HUDEP-2 (cell line): Measurements from ENCODE around the gene CARS2.
"Not testable (repeated sequence)": the region's sequence is repeated elsewhere in the genome, so short reads cannot be mapped to it uniquely, and the experiment has no call there.

Experiments used
- DNase-seq, 76 experiments: peaks; one replicate each; lab custom pipeline; 2025; ENCODE audit not compliant: unreplicated experiment in 76 of 76; lab: John Stamatoyannopoulos, UW

The CARS2 gene

GRCh38 chr13:110712081-110712848 lies 6.3 kb upstream of the CARS2 start:
- peak in 74 of 76 experiments; percentile 9 to 98 (median 79) for DNase-seq

- DNase-seq = no peak
Measured at GRCh38 chr13:110706570-110707372, 855 bp upstream of the CARS2 start.

- no peak for DNase-seq
Measured at GRCh38 chr13:110705356-110705825, 525 bp downstream of the CARS2 start.

- no peak for DNase-seq
Measured at GRCh38 chr13:110702591-110703526, 3.1 kb downstream of the CARS2 start.

GRCh38 chr13:110702089-110702488 lies 3.8 kb downstream of the CARS2 start:
- DNase-seq = no peak

GRCh38 chr13:110701061-110701460 lies 4.9 kb downstream of the CARS2 start:
- not testable (repeated sequence) for DNase-seq

GRCh38 chr13:110700641-110701040 lies 5.3 kb downstream of the CARS2 start:
- DNase-seq = no peak

- no peak for DNase-seq
Measured at GRCh38 chr13:110700186-110700585, 5.7 kb downstream of the CARS2 start.

- no peak for DNase-seq
Measured at GRCh38 chr13:110699148-110700145, 6.5 kb downstream of the CARS2 start.

- DNase-seq = no peak
Measured at GRCh38 chr13:110698689-110699088, 7.2 kb downstream of the CARS2 start.

- DNase-seq = no peak
Measured at GRCh38 chr13:110697842-110698241, 8.1 kb downstream of the CARS2 start.

- DNase-seq = no peak
Measured at GRCh38 chr13:110696776-110697175, 9.1 kb downstream of the CARS2 start.

GRCh38 chr13:110695774-110696173 lies 10.1 kb downstream of the CARS2 start:
- not testable (repeated sequence) for DNase-seq

GRCh38 chr13:110690516-110690915 lies 15.4 kb downstream of the CARS2 start:
- DNase-seq = no peak

- no peak for DNase-seq
Measured at GRCh38 chr13:110689711-110690110, 16.2 kb downstream of the CARS2 start.

- DNase-seq = no peak
Measured at GRCh38 chr13:110689041-110689440, 16.9 kb downstream of the CARS2 start.

- no peak for DNase-seq
Measured at GRCh38 chr13:110687736-110688135, 18.2 kb downstream of the CARS2 start.

- DNase-seq = no peak
Measured at GRCh38 chr13:110685305-110686020, 20.5 kb downstream of the CARS2 start.
